K562 (cell line): ENCODE measurements around the gene PTPRR.

Source experiments
- ARNT ChIP-seq, 2 experiments: fragments of 450-650 bp; IDR thresholded peaks; 2 replicates each; pipeline ENCODE4 v1.6.1; 2016; ENCODE audit warnings: mild to moderate bottlenecking in 1 of 2
- FOXA1 ChIP-seq: fragments of 450-650 bp; IDR thresholded peaks from 2 replicates; pipeline ENCODE4 v1.6.1; 2016; ENCODE audit warnings: mild to moderate bottlenecking, borderline replicate concordance
- GATA2 ChIP-seq: sonication (generic); formaldehyde crosslinking; IDR thresholded peaks from 2 replicates; pipeline ENCODE4 v1.4.0; 2020; ENCODE audit warnings: mild to moderate bottlenecking, missing genetic modification reagents
- POLR2A ChIP-seq: fragments of 450-650 bp; conservative IDR thresholded peaks from 2 replicates; pipeline ENCODE4 v1.6.1; 2016
- SLC30A9 ChIP-seq: fragments of 250-450 bp; sonication (Bioruptor Pico); IDR thresholded peaks from 2 replicates; pipeline ENCODE4 v1.8.0; 2022; ENCODE audit warnings: mild to moderate bottlenecking, moderate library complexity
- TF ChIP-seq, protein P1 (sequence below): fragments of 450-650 bp; IDR thresholded peaks from 2 replicates; pipeline ENCODE4 v1.6.1; 2016; ENCODE audit warnings: mild to moderate bottlenecking
- TF ChIP-seq, protein P2 (sequence below): fragments of 450-650 bp; conservative IDR thresholded peaks from 2 replicates; pipeline ENCODE4 v1.6.1; 2016; ENCODE audit warnings: missing genetic modification characterization, low read depth, mild to moderate bottlenecking, control low read depth, missing compliant biosample characterization
- TF ChIP-seq, protein P3 (sequence below), 3 experiments: IDR thresholded peaks in 2 of 3; conservative IDR thresholded peaks in 1 of 3; 2 replicates each; pipeline ENCODE4 v1.5.1; 2011 to 2012; ENCODE audit warnings: low read length in 3 of 3, mild to moderate bottlenecking in 3 of 3, control low read depth in 2 of 3, improper control_type of control experiment in 1 of 3, inconsistent platforms in 1 of 3, low read depth in 1 of 3, mixed read lengths in 1 of 3, moderate library complexity in 1 of 3; ENCODE audit not compliant: insufficient read depth in 2 of 3

DNA sequence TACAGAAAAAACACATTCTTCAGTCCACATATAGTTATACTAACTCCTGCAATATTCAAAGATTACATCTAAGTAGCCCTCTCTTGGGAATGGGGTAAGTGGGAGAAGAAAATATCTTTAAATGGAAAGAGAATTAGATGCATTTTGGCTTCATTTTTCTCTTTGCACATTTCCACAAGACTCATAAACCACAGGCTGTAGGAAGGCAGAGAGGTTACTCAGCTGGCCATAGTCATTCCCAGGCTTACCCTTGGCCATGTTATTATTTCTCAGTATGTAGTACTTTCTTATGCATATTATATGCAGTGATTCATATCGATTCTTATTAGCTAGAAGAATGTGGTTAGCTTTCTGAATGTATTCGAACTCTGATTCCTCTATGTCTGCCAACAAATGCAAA lies 92.2 kb downstream of the PTPRR start:
- TF ChIP-seq FOXA1 (no peak), SLC30A9 (CRISPR knock-in tag) (no peak), GATA2 (CRISPR knock-in tag) (no peak), ARNT (IDR thresholded peaks at IDR 0.05) (no peak), POLR2A (no peak)
- TF ChIP-seq, protein P1, sequence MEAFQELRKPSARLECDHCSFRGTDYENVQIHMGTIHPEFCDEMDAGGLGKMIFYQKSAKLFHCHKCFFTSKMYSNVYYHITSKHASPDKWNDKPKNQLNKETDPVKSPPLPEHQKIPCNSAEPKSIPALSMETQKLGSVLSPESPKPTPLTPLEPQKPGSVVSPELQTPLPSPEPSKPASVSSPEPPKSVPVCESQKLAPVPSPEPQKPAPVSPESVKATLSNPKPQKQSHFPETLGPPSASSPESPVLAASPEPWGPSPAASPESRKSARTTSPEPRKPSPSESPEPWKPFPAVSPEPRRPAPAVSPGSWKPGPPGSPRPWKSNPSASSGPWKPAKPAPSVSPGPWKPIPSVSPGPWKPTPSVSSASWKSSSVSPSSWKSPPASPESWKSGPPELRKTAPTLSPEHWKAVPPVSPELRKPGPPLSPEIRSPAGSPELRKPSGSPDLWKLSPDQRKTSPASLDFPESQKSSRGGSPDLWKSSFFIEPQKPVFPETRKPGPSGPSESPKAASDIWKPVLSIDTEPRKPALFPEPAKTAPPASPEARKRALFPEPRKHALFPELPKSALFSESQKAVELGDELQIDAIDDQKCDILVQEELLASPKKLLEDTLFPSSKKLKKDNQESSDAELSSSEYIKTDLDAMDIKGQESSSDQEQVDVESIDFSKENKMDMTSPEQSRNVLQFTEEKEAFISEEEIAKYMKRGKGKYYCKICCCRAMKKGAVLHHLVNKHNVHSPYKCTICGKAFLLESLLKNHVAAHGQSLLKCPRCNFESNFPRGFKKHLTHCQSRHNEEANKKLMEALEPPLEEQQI: no peak
- TF ChIP-seq, protein P2, sequence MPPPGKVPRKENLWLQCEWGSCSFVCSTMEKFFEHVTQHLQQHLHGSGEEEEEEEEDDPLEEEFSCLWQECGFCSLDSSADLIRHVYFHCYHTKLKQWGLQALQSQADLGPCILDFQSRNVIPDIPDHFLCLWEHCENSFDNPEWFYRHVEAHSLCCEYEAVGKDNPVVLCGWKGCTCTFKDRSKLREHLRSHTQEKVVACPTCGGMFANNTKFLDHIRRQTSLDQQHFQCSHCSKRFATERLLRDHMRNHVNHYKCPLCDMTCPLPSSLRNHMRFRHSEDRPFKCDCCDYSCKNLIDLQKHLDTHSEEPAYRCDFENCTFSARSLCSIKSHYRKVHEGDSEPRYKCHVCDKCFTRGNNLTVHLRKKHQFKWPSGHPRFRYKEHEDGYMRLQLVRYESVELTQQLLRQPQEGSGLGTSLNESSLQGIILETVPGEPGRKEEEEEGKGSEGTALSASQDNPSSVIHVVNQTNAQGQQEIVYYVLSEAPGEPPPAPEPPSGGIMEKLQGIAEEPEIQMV (tag): no peak
- TF ChIP-seq, protein P3, sequence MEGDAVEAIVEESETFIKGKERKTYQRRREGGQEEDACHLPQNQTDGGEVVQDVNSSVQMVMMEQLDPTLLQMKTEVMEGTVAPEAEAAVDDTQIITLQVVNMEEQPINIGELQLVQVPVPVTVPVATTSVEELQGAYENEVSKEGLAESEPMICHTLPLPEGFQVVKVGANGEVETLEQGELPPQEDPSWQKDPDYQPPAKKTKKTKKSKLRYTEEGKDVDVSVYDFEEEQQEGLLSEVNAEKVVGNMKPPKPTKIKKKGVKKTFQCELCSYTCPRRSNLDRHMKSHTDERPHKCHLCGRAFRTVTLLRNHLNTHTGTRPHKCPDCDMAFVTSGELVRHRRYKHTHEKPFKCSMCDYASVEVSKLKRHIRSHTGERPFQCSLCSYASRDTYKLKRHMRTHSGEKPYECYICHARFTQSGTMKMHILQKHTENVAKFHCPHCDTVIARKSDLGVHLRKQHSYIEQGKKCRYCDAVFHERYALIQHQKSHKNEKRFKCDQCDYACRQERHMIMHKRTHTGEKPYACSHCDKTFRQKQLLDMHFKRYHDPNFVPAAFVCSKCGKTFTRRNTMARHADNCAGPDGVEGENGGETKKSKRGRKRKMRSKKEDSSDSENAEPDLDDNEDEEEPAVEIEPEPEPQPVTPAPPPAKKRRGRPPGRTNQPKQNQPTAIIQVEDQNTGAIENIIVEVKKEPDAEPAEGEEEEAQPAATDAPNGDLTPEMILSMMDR (IDR thresholded peaks at IDR 0.05 in 2 of 3, conservative IDR thresholded peaks at IDR 0.05 in 1 of 3; ENCODE audit: insufficient read depth in 2 of 3, low read depth in 1 of 3, low read length in 3 of 3): no peak
